Testis (tissue), 3 donors: Measurements from ENCODE around the gene ARHGEF3. TPM values are rescaled to one million over a fixed set of nuclear protein-coding genes. Genes with fewer than 3 reads are reported as not detected.

Experiments used
- DNase-seq: peaks from one replicate; pipeline ENCODE4 v3.0.0-alpha.2; 2019
- H3K27ac ChIP-seq, 2 donors: fragments of 200-600 bp; sonication (generic); one replicate each; pipeline ENCODE4 v1.5.1; 2019
- H3K27me3 ChIP-seq: fragments of 200-600 bp; sonication (generic); one replicate; pipeline ENCODE4 v1.5.1; 2019
- H3K36me3 ChIP-seq: fragments of 200-600 bp; sonication (generic); one replicate; pipeline ENCODE4 v1.5.1; 2017; ENCODE audit warnings: low read depth; ENCODE audit errors: missing control alignments
- H3K4me1 ChIP-seq: fragments of 200-600 bp; sonication (generic); one replicate; pipeline ENCODE4 v1.5.1; 2019
- H3K4me3 ChIP-seq, 2 donors: fragments of 200-600 bp; sonication (generic); one replicate each; pipeline ENCODE4 v1.5.1; 2017 to 2019
- H3K9me3 ChIP-seq: fragments of 200-600 bp; sonication (generic); one replicate; pipeline ENCODE4 v1.5.1; 2017
- POLR2A ChIP-seq: fragments of 450-650 bp; IDR thresholded peaks from one replicate; pipeline ENCODE4 v1.6.1; 2017; ENCODE audit warnings: antibody characterized with exemption, mild to moderate bottlenecking, moderate library complexity
- WGBS, 2 donors: methylation state at CpG; one replicate each; pipeline ENCODE4 v1.1.5; 2018; 5-methylcytosine and 5-hydroxymethylcytosine counted together
- intact Hi-C: fragments of 100-400 bp; cut with DNase I; formaldehyde crosslinking; loops from one replicate; pipeline ENCODE4 v1.15.1; 2023; ENCODE audit warnings: low total_unique reads
- polyA plus RNA-seq: library from polyadenylated mRNA; stranded (reverse); fragments of 350-450 nt; fragmentation: Illumina TruSeq; extraction: RNeasy Lipid Tissue Mini Kit (QIAGEN cat#74804); gene quantifications from one replicate; pipeline ENCODE4 v1.2.3, GENCODE V29; 2014; ENCODE audit warnings: low read depth, low replicate concordance; ENCODE audit not compliant: insufficient read depth
- total RNA-seq, 2 donors: library from RNA; depleted of rRNA; stranded (reverse); fragments of >200 nt; gene quantifications; one replicate each; pipeline ENCODE4 v1.2.3, GENCODE V29; 2016
- TF ChIP-seq, protein P1 (sequence below), 3 experiments: fragments of 450-650 bp in 2 of 3; fragments of 200-600 bp in 1 of 3; sonication (generic) in 1 of 3; IDR thresholded peaks; one replicate each; pipeline ENCODE4 v1.5.1; 2016 to 2019; ENCODE audit warnings: antibody characterized with exemption in 3 of 3, mild to moderate bottlenecking in 2 of 3, moderate library complexity in 1 of 3

ARHGEF3 gene
- total and polyA plus RNA-seq, 3 donors from 2014 or later, result 43.1 to 72.2 (median 55.1) TPM

GRCh38 chr3:56799251-56799882 lies 2.4 kb downstream of the ARHGEF3 start:
- Histone ChIP-seq H3K4me3 (peak overlapping the region; percentile 7 to 74), H3K36me3 (no peaks in the 10 kb centered on the region), H3K27ac (peak overlapping the region; percentile 68 to 81), H3K9me3 (no peaks in the 10 kb centered on the region), H3K4me1 (peaks cover 5% of the 10 kb centered on the region), H3K27me3 (no peaks in the 10 kb centered on the region)
- 22 to 30% methylated on average over 7 of the region's 7 CpGs for WGBS, 2 donors
- no peak for TF ChIP-seq POLR2A
- TF ChIP-seq, protein P1, sequence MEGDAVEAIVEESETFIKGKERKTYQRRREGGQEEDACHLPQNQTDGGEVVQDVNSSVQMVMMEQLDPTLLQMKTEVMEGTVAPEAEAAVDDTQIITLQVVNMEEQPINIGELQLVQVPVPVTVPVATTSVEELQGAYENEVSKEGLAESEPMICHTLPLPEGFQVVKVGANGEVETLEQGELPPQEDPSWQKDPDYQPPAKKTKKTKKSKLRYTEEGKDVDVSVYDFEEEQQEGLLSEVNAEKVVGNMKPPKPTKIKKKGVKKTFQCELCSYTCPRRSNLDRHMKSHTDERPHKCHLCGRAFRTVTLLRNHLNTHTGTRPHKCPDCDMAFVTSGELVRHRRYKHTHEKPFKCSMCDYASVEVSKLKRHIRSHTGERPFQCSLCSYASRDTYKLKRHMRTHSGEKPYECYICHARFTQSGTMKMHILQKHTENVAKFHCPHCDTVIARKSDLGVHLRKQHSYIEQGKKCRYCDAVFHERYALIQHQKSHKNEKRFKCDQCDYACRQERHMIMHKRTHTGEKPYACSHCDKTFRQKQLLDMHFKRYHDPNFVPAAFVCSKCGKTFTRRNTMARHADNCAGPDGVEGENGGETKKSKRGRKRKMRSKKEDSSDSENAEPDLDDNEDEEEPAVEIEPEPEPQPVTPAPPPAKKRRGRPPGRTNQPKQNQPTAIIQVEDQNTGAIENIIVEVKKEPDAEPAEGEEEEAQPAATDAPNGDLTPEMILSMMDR (IDR thresholded peaks at IDR 0.05), result peak; percentile 57 to 81 (median 76)
- intact Hi-C loops, result loop anchor here (10.0 kb wide), 1 partner anchor 95 kb away; no protein-coding TSS in a partner anchor
- no peak for DNase-seq

GRCh38 chr3:56796996-56797395 lies 4.8 kb downstream of the ARHGEF3 start:
- Histone ChIP-seq H3K27ac (no peak overlapping the region), H3K27me3 (no peaks in the 10 kb centered on the region), H3K4me3 (no peak overlapping the region), H3K9me3 (no peaks in the 10 kb centered on the region), H3K4me1 (peaks cover 5% of the 10 kb centered on the region), H3K36me3 (no peaks in the 10 kb centered on the region)
- intact Hi-C loops, result loop anchor here (10.0 kb wide), 1 partner anchor 92 kb away; no protein-coding TSS in a partner anchor
- WGBS, 2 donors, result 90 to 91% methylated on average over 4 of the region's 4 CpGs
- no peak for TF ChIP-seq POLR2A
- TF ChIP-seq, protein P1 (IDR thresholded peaks at IDR 0.05), result no peak
- no peak for DNase-seq

GRCh38 chr3:56796202-56796601 lies 5.5 kb downstream of the ARHGEF3 start:
- H3K27ac ChIP-seq, result no peak overlapping the region
- H3K9me3 ChIP-seq, result no peaks in the 10 kb centered on the region
- TF ChIP-seq POLR2A, result no peak
- TF ChIP-seq, protein P1 (IDR thresholded peaks at IDR 0.05), result no peak
- H3K27me3 ChIP-seq, result no peaks in the 10 kb centered on the region
- WGBS, 2 donors, result 59 to 82% methylated on average over 6 of the region's 6 CpGs
- no peak for DNase-seq
- H3K36me3 ChIP-seq, result no peaks in the 10 kb centered on the region
- H3K4me1 ChIP-seq, result peaks cover 5% of the 10 kb centered on the region
- intact Hi-C loops, result loop anchor here (10.0 kb wide), 1 partner anchor 91 kb away; no protein-coding TSS in a partner anchor
- H3K4me3 ChIP-seq, result no peak overlapping the region

- 79 to 82% methylated on average over 6 of the region's 6 CpGs for WGBS, 2 donors
- no peak overlapping the region for H3K4me3 ChIP-seq
- H3K27me3 ChIP-seq, result no peaks in the 10 kb centered on the region
- TF ChIP-seq, protein P1 (IDR thresholded peaks at IDR 0.05), result no peak
- H3K36me3 ChIP-seq, result no peaks in the 10 kb centered on the region
- intact Hi-C loops, result loop anchor here (10.0 kb wide), 1 partner anchor 91 kb away; no protein-coding TSS in a partner anchor
- no peak for DNase-seq
- peaks cover 6% of the 10 kb centered on the region for H3K4me1 ChIP-seq
- H3K9me3 ChIP-seq, result no peaks in the 10 kb centered on the region
- no peak overlapping the region for H3K27ac ChIP-seq
Observed at GRCh38 chr3:56795829-56796185, 5.9 kb downstream of the ARHGEF3 start.
